Measurements from ENCODE around the gene LRRC49.

- TF ChIP-seq REST (IDR thresholded peaks at IDR 0.05) (no peak), MAZ (IDR thresholded peaks at IDR 0.05; ENCODE audit: borderline replicate concordance, low read depth, low read length) (no peak), CBX8 (IDR thresholded peaks at IDR 0.05) (no peak), EP300 (IDR thresholded peaks at IDR 0.05) (no peak)
Observed at GRCh38 chr15:71088683-71089082, 196.1 kb downstream of the LRRC49 start.

All from A549 (cell line).